Activated gamma-delta T cell (primary cell): Measurements from ENCODE around the gene CDKN2AIP.

Experiments used
- DNase-seq: peaks from one replicate; lab custom pipeline; 2025; lab: John Stamatoyannopoulos, UW

Gene CDKN2AIP

DNA sequence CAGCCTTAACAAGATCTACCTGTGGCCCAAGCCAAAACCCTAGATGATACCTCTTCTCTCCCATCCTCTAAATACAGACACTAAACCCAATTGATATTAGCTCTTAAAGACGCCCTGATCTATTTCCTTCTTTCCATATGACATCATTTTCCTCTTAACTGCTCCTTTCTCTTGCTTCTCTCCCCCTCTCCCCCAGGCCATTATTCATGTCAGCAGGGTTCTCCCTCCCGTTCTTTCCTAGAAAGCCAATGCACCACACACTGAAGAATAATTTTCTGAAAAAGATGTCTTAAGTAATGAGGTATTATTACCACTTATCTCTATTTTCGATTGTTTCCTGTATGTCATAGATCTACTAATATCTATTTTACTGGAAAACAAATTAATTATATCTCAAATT, 50.7 kb downstream of the CDKN2AIP start:
- no peak for DNase-seq
